GM21619 (cell line): ENCODE measurements around the gene ANXA7.
"Not testable (repeated sequence)": the region's sequence is repeated elsewhere in the genome, so short reads cannot be mapped to it uniquely, and the experiment has no call there.

Experiments
- ATAC-seq: cut with Tn5 transposase; IDR thresholded peaks from one replicate; pipeline ENCODE4 v1.9.1; 2021; ENCODE audit not compliant: unreplicated experiment

Gene ANXA7

GRCh38 chr10:73408978-73409521 is 4.8 kb downstream of the ANXA7 start:
- ATAC-seq = no peak

GRCh38 chr10:73408061-73408460 is 5.8 kb downstream of the ANXA7 start:
- ATAC-seq = no peak

GRCh38 chr10:73407495-73407894 is 6.4 kb downstream of the ANXA7 start:
- ATAC-seq = no peak

GRCh38 chr10:73406846-73407245 is 7.0 kb downstream of the ANXA7 start:
- ATAC-seq = no peak

GRCh38 chr10:73405556-73405955 is 8.3 kb downstream of the ANXA7 start:
- no peak for ATAC-seq

- ATAC-seq = no peak
Observed at GRCh38 chr10:73404690-73405089, 9.2 kb downstream of the ANXA7 start.

GRCh38 chr10:73401636-73402035 is 12.2 kb downstream of the ANXA7 start:
- no peak for ATAC-seq

- no peak for ATAC-seq
Observed at GRCh38 chr10:73399063-73399462, 14.8 kb downstream of the ANXA7 start.

- ATAC-seq = no peak
Observed at GRCh38 chr10:73398024-73398423, 15.8 kb downstream of the ANXA7 start.

- not testable (repeated sequence) for ATAC-seq
Observed at GRCh38 chr10:73394325-73394724, 19.5 kb downstream of the ANXA7 start.

- no peak for ATAC-seq
Observed at GRCh38 chr10:73388228-73388627, 25.6 kb downstream of the ANXA7 start.

- ATAC-seq = no peak
Observed at GRCh38 chr10:73386583-73386982, 27.3 kb downstream of the ANXA7 start.

GRCh38 chr10:73379064-73379748 is 34.7 kb downstream of the ANXA7 start:
- no peak for ATAC-seq

GRCh38 chr10:73376679-73377078 is 37.2 kb downstream of the ANXA7 start:
- no peak for ATAC-seq

- ATAC-seq = no peak
Observed at GRCh38 chr10:73368238-73368637, 45.6 kb downstream of the ANXA7 start.

- no peak for ATAC-seq
Observed at GRCh38 chr10:73366381-73367298, 47.2 kb downstream of the ANXA7 start.

- no peak for ATAC-seq
Observed at GRCh38 chr10:73364964-73365363, 48.9 kb downstream of the ANXA7 start.

GRCh38 chr10:73359492-73359891 is 54.4 kb downstream of the ANXA7 start:
- no peak for ATAC-seq

GRCh38 chr10:73358331-73359279 is 55.3 kb downstream of the ANXA7 start, which contains the start of gene CFAP70:
TSS of gene CFAP70 (minus strand) at chr10:73358864. CDS start at chr10:73354796, 4,068 bp downstream.
- peak; percentile 94 for ATAC-seq

GRCh38 chr10:73357821-73358220 is 56.0 kb downstream of the ANXA7 start:
- ATAC-seq = no peak

- no peak for ATAC-seq
Observed at GRCh38 chr10:73357166-73357565, 56.7 kb downstream of the ANXA7 start.
